ENCODE data around the gene INF2. TPM values are rescaled to one million over a fixed set of nuclear protein-coding genes. Genes with fewer than 3 reads are reported as not detected.

INF2 gene
- total RNA-seq, 1 experiment from 2014 or later: 70.8 TPM

- no peak for DNase-seq
- POLR2A ChIA-PET: interaction anchor here (0.6 kb wide), 1 partner anchor 92 kb away, joined by 3 read pairs; no protein-coding TSS in a partner anchor
- H3K36me3 ChIP-seq (ENCODE audit: control insufficient read depth, insufficient read depth, low read length): peaks cover 7% of the 10 kb centered on the region
- H3K36me3 Mint-ChIP-seq (ENCODE audit: insufficient read depth, unreplicated experiment): peaks cover 65% of the 10 kb centered on the region
- CTCF ChIA-PET: interaction anchor here (1.8 kb wide), 1 partner anchor 57 kb away, joined by 4 read pairs; no protein-coding TSS in a partner anchor
- no peak overlapping the region for H3K4me3 Mint-ChIP-seq (ENCODE audit: unreplicated experiment)
- H3K27me3 Mint-ChIP-seq (ENCODE audit: insufficient read depth, unreplicated experiment): no peaks in the 10 kb centered on the region
- H3K27ac Mint-ChIP-seq (ENCODE audit: unreplicated experiment): no peak overlapping the region
- peaks cover 13% of the 10 kb centered on the region for H3K4me1 Mint-ChIP-seq (ENCODE audit: low read depth, unreplicated experiment)
- BruUV-seq (replicated peaks): no TSS peak
- no peaks in the 10 kb centered on the region; the same call in 1 of the 2 replicates for H3K9me3 ChIP-seq
- no peak overlapping the region for H3K4me3 ChIP-seq (ENCODE audit: low read depth, low read length)
- intact Hi-C loops (cut with micrococcal nuclease; ENCODE audit: unreplicated experiment): no loop called here
- no peaks in the 10 kb centered on the region for H3K9me3 Mint-ChIP-seq (ENCODE audit: unreplicated experiment)
- H3K4me1 ChIP-seq: peaks cover 18% of the 10 kb centered on the region
- no peaks in the 10 kb centered on the region for H3K27me3 ChIP-seq (replicated peaks; ENCODE audit: control insufficient read depth, insufficient read depth, low read length)
- no peak for TF ChIP-seq CTCF (IDR thresholded peaks at IDR 0.05; ENCODE audit: insufficient read depth in 1 of 2, low read depth in 1 of 2, low read length in 1 of 2, severe bottlenecking in 1 of 2, unreplicated experiment in 1 of 2)
Measured at GRCh38 chr14:104770072-104770579, 80.7 kb downstream of the INF2 start.

- no TSS peak for BruUV-seq (replicated peaks)
- no peak for DNase-seq
- H3K36me3 Mint-ChIP-seq (ENCODE audit: insufficient read depth, unreplicated experiment): peaks cover 71% of the 10 kb centered on the region
- no peak overlapping the region for H3K4me3 Mint-ChIP-seq (ENCODE audit: unreplicated experiment)
- Histone ChIP-seq H3K9me3 (no peaks in the 10 kb centered on the region; the same call in 1 of the 2 replicates), H3K4me1 (peaks cover 18% of the 10 kb centered on the region), H3K36me3 (ENCODE audit: control insufficient read depth, insufficient read depth, low read length) (peaks cover 7% of the 10 kb centered on the region), H3K27me3 (replicated peaks; ENCODE audit: control insufficient read depth, insufficient read depth, low read length) (no peaks in the 10 kb centered on the region), H3K4me3 (ENCODE audit: low read depth, low read length) (no peak overlapping the region)
- peak; percentile 19 to 34 for TF ChIP-seq CTCF (IDR thresholded peaks at IDR 0.05; ENCODE audit: insufficient read depth in 1 of 2, low read depth in 1 of 2, low read length in 1 of 2, severe bottlenecking in 1 of 2, unreplicated experiment in 1 of 2)
- peaks cover 13% of the 10 kb centered on the region for H3K4me1 Mint-ChIP-seq (ENCODE audit: low read depth, unreplicated experiment)
- POLR2A ChIA-PET: no interaction called here
- intact Hi-C loops (cut with micrococcal nuclease; ENCODE audit: unreplicated experiment): no loop called here
- no peaks in the 10 kb centered on the region for H3K27me3 Mint-ChIP-seq (ENCODE audit: insufficient read depth, unreplicated experiment)
- H3K9me3 Mint-ChIP-seq (ENCODE audit: unreplicated experiment): no peaks in the 10 kb centered on the region
- no peak overlapping the region for H3K27ac Mint-ChIP-seq (ENCODE audit: unreplicated experiment)
- CTCF ChIA-PET: interaction anchor here (1.8 kb wide), 1 partner anchor 56 kb away, joined by 4 read pairs; no protein-coding TSS in a partner anchor
Measured at GRCh38 chr14:104770851-104771272, 81.4 kb downstream of the INF2 start.

GRCh38 chr14:104771374-104771773 lies 82.0 kb downstream of the INF2 start:
- intact Hi-C loops (cut with micrococcal nuclease; ENCODE audit: unreplicated experiment): no loop called here
- POLR2A ChIA-PET: no interaction called here
- CTCF ChIA-PET: interaction anchor here (1.8 kb wide), 1 partner anchor 55 kb away, joined by 4 read pairs; no protein-coding TSS in a partner anchor
- Histone ChIP-seq H3K4me1 (peaks cover 18% of the 10 kb centered on the region), H3K27me3 (replicated peaks; ENCODE audit: control insufficient read depth, insufficient read depth, low read length) (no peaks in the 10 kb centered on the region), H3K9me3 (no peaks in the 10 kb centered on the region; the same call in 1 of the 2 replicates), H3K4me3 (ENCODE audit: low read depth, low read length) (no peak overlapping the region), H3K36me3 (ENCODE audit: control insufficient read depth, insufficient read depth, low read length) (peaks cover 7% of the 10 kb centered on the region)
- no peak for TF ChIP-seq CTCF (IDR thresholded peaks at IDR 0.05; ENCODE audit: insufficient read depth in 1 of 2, low read depth in 1 of 2, low read length in 1 of 2, severe bottlenecking in 1 of 2, unreplicated experiment in 1 of 2)
- no peak for DNase-seq
- no peak overlapping the region for H3K27ac Mint-ChIP-seq (ENCODE audit: unreplicated experiment)
- H3K9me3 Mint-ChIP-seq (ENCODE audit: unreplicated experiment): no peaks in the 10 kb centered on the region
- peaks cover 75% of the 10 kb centered on the region for H3K36me3 Mint-ChIP-seq (ENCODE audit: insufficient read depth, unreplicated experiment)
- no TSS peak for BruUV-seq (replicated peaks)
- no peak overlapping the region for H3K4me3 Mint-ChIP-seq (ENCODE audit: unreplicated experiment)
- H3K27me3 Mint-ChIP-seq (ENCODE audit: insufficient read depth, unreplicated experiment): no peaks in the 10 kb centered on the region
- peaks cover 13% of the 10 kb centered on the region for H3K4me1 Mint-ChIP-seq (ENCODE audit: low read depth, unreplicated experiment)

Small RNA genes lying within 50 kb of the gene (microRNA-seq; reads per million reads assigned to microRNA genes)
- gene MIR4710: not detected

Other genes starting within 250 kb of the INF2 start
- gene C14orf180, start 109.9 kb upstream of the INF2 start, total RNA-seq (2022): not detected in 2 replicates
- not detected in 2 replicates for gene TMEM179, start 84.8 kb upstream of the INF2 start, total RNA-seq (2022)
- gene ADSS1, start 34.6 kb downstream of the INF2 start, total RNA-seq (2022): 1.6 and 3.2 TPM in 2 replicates
- 99.3 and 105 TPM in 2 replicates for gene SIVA1, start 63.5 kb downstream of the INF2 start, total RNA-seq (2022)
- 110 and 111 TPM in 2 replicates for gene AKT1, start 106.1 kb downstream of the INF2 start, total RNA-seq (2022)
- gene ZBTB42, start 111.5 kb downstream of the INF2 start, total RNA-seq (2022): 9.1 and 9.7 TPM in 2 replicates
- gene CEP170B, start 175.7 kb downstream of the INF2 start, total RNA-seq (2022): 31.6 and 32.0 TPM in 2 replicates
- gene PLD4, start 235.3 kb downstream of the INF2 start, total RNA-seq (2022): not detected in 2 replicates